Osteocyte (in vitro differentiated cells): Measurements from ENCODE around the gene RBM3. TPM values are rescaled to one million over a fixed set of nuclear protein-coding genes. Genes with fewer than 3 reads are reported as not detected.

Source experiments
- DNase-seq: peaks from one replicate; pipeline ENCODE4 v3.0.0; 2021; ENCODE audit warnings: mixed read lengths; ENCODE audit not compliant: unreplicated experiment; ENCODE audit errors: extremely low spot score
- H3K27ac Mint-ChIP-seq: one replicate; pipeline ENCODE4 v1.8.0; 2021; ENCODE audit warnings: mild to moderate bottlenecking, mixed read lengths; ENCODE audit not compliant: unreplicated experiment
- H3K27me3 Mint-ChIP-seq: one replicate; pipeline ENCODE4 v1.8.0; 2021; ENCODE audit warnings: mixed read lengths; ENCODE audit not compliant: unreplicated experiment
- H3K36me3 Mint-ChIP-seq: one replicate; pipeline ENCODE4 v1.8.0; 2021; ENCODE audit warnings: mixed read lengths; ENCODE audit not compliant: unreplicated experiment
- H3K4me1 Mint-ChIP-seq: one replicate; pipeline ENCODE4 v1.8.0; 2021; ENCODE audit warnings: mixed read lengths; ENCODE audit not compliant: unreplicated experiment
- H3K4me3 Mint-ChIP-seq: one replicate; pipeline ENCODE4 v1.8.0; 2021; ENCODE audit warnings: mild to moderate bottlenecking, moderate library complexity, mixed read lengths; ENCODE audit not compliant: unreplicated experiment
- H3K9me3 Mint-ChIP-seq: one replicate; pipeline ENCODE4 v1.8.0; 2021; ENCODE audit warnings: mixed read lengths; ENCODE audit not compliant: unreplicated experiment
- total RNA-seq: library from RNA; stranded (reverse); gene quantifications from 2 replicates; pipeline ENCODE4 v1.2.1, GENCODE V29; 2021
- TF ChIP-seq, protein P1 (sequence below): fragments of 200-600 bp; sonication (generic); IDR thresholded peaks from 2 replicates; pipeline ENCODE4 v1.5.0; 2021; ENCODE audit warnings: antibody characterized with exemption, mild to moderate bottlenecking, moderate library complexity

RBM3 gene
- total RNA-seq, 1 donor from 2014 or later = 298 TPM

DNA sequence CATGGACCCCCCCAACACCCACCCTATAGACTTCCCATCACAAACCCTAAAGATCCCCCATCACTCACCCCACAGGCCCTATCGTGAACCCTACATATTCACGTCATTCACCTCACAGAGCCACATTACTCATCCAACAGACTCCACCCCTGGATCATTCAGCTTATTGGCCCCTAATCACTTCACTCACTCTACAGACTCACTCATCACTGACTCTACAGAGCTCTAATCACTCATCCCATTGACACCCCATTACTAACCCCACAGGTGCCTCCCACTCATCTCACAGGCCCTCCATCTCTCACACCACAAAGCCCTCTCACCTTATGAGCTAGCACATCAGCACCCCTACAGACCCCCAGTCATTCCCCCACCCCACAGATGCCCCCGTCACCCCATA, 41.1 kb upstream of the RBM3 start:
- Mint-ChIP-seq H3K9me3 (no peaks in the 10 kb centered on the region), H3K27ac (no peak overlapping the region), H3K4me1 (peaks cover 8% of the 10 kb centered on the region), H3K27me3 (no peaks in the 10 kb centered on the region), H3K4me3 (no peak overlapping the region), H3K36me3 (peaks cover 2% of the 10 kb centered on the region)
- DNase-seq = no peak
- TF ChIP-seq, protein P1, sequence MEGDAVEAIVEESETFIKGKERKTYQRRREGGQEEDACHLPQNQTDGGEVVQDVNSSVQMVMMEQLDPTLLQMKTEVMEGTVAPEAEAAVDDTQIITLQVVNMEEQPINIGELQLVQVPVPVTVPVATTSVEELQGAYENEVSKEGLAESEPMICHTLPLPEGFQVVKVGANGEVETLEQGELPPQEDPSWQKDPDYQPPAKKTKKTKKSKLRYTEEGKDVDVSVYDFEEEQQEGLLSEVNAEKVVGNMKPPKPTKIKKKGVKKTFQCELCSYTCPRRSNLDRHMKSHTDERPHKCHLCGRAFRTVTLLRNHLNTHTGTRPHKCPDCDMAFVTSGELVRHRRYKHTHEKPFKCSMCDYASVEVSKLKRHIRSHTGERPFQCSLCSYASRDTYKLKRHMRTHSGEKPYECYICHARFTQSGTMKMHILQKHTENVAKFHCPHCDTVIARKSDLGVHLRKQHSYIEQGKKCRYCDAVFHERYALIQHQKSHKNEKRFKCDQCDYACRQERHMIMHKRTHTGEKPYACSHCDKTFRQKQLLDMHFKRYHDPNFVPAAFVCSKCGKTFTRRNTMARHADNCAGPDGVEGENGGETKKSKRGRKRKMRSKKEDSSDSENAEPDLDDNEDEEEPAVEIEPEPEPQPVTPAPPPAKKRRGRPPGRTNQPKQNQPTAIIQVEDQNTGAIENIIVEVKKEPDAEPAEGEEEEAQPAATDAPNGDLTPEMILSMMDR = no peak

DNA sequence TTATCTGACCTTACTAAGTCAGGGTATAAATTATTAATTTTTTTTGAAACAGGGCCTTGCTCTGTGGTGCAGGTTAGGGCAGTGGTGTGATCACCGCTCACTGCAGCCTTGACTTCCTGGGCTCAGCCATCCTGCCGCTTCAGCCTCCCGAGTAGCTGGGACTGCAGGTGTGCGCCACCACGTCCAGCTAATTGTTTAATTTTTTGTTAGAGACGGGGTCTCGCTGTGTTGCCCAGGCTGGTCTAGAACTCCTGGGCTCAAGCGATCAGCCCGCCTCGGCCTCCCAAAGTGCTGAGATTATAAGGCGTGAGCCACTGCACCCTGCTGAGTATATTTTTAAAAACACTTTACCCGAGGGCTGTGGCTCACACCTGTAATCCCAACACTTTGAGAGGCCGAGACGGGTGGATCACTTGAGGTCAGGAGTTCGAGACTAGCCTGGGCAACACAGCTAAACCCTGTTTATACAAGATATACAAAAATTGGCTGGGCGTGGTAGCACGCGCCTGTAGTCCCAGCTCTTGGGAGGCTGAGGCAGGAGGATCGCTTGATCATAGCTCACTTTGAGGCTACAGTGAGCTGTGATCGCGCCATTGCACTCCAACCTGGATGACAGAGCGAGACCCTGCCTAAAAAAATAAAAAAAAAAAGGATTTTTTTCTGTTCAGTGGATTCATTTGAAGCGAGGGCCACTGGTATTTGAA, 35.5 kb upstream of the RBM3 start:
- Mint-ChIP-seq H3K4me1 (peaks cover 13% of the 10 kb centered on the region), H3K36me3 (peaks cover 6% of the 10 kb centered on the region), H3K27me3 (no peaks in the 10 kb centered on the region), H3K4me3 (peak overlapping the region; percentile 85), H3K9me3 (peaks cover 8% of the 10 kb centered on the region), H3K27ac (peak overlapping the region; percentile 89)
- TF ChIP-seq, protein P1 = no peak
- DNase-seq = no peak

DNA sequence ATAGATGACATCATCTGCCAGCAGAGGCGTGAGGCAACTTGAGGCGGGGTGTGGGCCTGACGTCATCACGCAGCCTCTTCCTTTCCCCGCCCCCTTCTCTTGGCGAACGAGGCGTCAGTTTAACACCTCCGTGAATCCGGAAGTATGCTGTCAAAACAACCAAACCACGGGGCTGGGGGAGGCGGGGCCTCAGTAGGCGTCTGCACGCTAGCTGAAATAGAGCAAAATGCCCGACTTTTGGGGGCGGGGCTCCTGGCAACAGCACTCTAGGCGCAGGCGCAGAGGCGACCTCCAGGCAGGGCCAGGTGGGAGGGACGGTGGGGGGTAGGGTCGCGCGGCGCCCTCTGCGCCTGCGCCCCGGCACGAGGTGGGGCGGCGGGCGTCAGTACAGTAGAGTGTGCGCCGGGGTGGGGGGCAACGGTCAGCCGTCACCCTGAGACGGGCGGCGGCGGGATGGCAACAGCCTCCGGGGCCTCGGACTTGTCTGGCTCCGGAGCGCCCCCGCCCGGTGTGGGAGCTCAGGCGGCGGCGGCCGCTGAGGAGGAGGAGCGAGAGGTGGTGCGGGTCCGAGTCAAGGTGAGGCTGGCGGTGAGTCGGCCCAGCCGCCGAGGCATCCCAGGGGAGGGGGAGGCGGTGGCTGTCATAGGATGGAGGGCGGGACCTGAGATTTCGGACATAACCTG, 34.8 kb upstream of the RBM3 start, which contains the start of gene TBC1D25:
Gene TBC1D25 (plus strand): TSS at position 370 of the 683 bp plus-strand sequence. CDS start 84 bp downstream, at position 454.
- peak; percentile 98 for DNase-seq
- Mint-ChIP-seq H3K36me3 (peaks cover 8% of the 10 kb centered on the region), H3K27me3 (no peaks in the 10 kb centered on the region), H3K4me3 (peak within 1 kb of the TSS; percentile 85), H3K27ac (peak within 1 kb of the TSS; percentile 89), H3K9me3 (peaks cover 8% of the 10 kb centered on the region), H3K4me1 (peaks cover 13% of the 10 kb centered on the region)
- TF ChIP-seq, protein P1 = peak; percentile 58

DNA sequence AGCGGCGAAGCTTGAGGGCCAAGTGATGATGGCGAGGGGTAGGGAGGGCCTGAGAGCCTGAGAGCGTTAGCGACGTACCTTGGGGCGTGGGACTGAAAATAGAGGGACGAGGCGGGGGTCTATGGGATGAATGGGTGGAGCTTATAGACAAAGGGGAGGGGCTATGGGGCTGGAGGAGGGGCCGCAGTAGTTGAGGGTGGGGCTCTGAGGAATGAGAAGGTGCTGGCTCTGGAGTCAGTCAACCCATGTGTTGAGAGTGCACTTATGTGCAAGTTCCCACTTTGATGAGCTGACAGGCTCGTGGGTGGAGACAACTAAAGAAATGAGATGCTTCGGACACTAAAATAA, 34.3 kb upstream of the RBM3 start:
- Mint-ChIP-seq H3K36me3 (peaks cover 8% of the 10 kb centered on the region), H3K4me1 (peaks cover 13% of the 10 kb centered on the region), H3K27me3 (no peaks in the 10 kb centered on the region), H3K9me3 (peaks cover 8% of the 10 kb centered on the region), H3K27ac (peak overlapping the region; percentile 89), H3K4me3 (peak overlapping the region; percentile 85)
- TF ChIP-seq, protein P1 = no peak
- no peak for DNase-seq

DNA sequence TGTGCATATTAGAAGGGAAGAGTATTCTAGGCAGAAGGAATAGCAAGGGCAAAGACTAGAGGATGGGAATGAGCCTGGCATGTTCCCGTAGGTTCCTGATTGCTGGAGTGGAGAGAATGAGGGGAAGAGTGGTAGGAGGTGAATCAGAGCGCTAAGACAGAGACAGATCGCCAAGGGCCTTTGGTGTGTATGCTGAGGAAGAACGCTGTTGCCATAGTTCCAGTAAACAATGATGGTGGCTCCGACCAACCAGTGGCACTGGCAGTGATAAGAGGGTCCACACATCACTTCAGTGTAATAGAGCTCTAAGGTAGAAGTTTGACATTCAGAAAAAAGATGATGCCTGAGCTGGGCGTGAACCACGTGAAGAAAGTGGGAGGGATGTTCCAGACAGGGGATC, 33.8 kb upstream of the RBM3 start:
- H3K27me3 Mint-ChIP-seq = no peaks in the 10 kb centered on the region
- no peak for DNase-seq
- TF ChIP-seq, protein P1 = no peak
- peaks cover 9% of the 10 kb centered on the region for H3K36me3 Mint-ChIP-seq
- H3K4me3 Mint-ChIP-seq = peak overlapping the region; percentile 85
- H3K27ac Mint-ChIP-seq = peak overlapping the region; percentile 89
- H3K9me3 Mint-ChIP-seq = peaks cover 8% of the 10 kb centered on the region
- peaks cover 13% of the 10 kb centered on the region for H3K4me1 Mint-ChIP-seq
